Lower lobe of right lung (tissue), 2 donors: ENCODE results near the gene PCF11. TPM values are rescaled to one million over a fixed set of nuclear protein-coding genes. Genes with fewer than 3 reads are reported as not detected.

ENCODE experiments used
- ATAC-seq, 2 donors: fragments of 200-7000 bp; cut with Tn5 transposase; one replicate each; pipeline ENCODE4 v1.9.1; 2020 to 2022; ENCODE audit warnings: mild to moderate bottlenecking in 2 of 2, moderate library complexity in 2 of 2
- DNase-seq: peaks from one replicate; pipeline ENCODE4 v3.0.0-alpha.2; 2020
- H3K27ac ChIP-seq: fragments of 200-600 bp; one replicate; pipeline ENCODE4 v1.8.0; 2022
- H3K27me3 ChIP-seq: fragments of 200-600 bp; one replicate; pipeline ENCODE4 v1.8.0; 2022; ENCODE audit warnings: low read depth
- H3K36me3 ChIP-seq: fragments of 200-600 bp; one replicate; pipeline ENCODE4 v1.8.0; 2022; ENCODE audit warnings: mild to moderate bottlenecking
- H3K4me1 ChIP-seq: fragments of 200-600 bp; one replicate; pipeline ENCODE4 v1.8.0; 2022
- H3K4me3 ChIP-seq: fragments of 200-600 bp; one replicate; pipeline ENCODE4 v1.8.0; 2022; ENCODE audit warnings: mild to moderate bottlenecking
- H3K9me3 ChIP-seq: fragments of 200-600 bp; one replicate; pipeline ENCODE4 v1.8.0; 2022
- CTCF ChIP-seq: fragments of 200-600 bp; IDR thresholded peaks from one replicate; pipeline ENCODE4 v1.8.0; 2022; ENCODE audit warnings: antibody characterized with exemption, mild to moderate bottlenecking
- intact Hi-C: fragments of 100-400 bp; cut with DNase I; formaldehyde crosslinking; loops from one replicate; pipeline ENCODE4 v1.11.0; 2022
- total RNA-seq: library from RNA; stranded (reverse); fragmentation: NEBNext Ultra II Directional; extraction: Animal tissue kit (Norgen Biotek cat#: 25700); gene quantifications from one replicate; pipeline ENCODE4 v1.2.1, GENCODE V29; 2021
- donor health status: DM: no; HTN: yes; CAD: no; lungs with severe emphysema.

PCF11 gene
- total RNA-seq, 1 donor from 2014 or later = 58.6 TPM

- ATAC-seq = no peak
- H3K27ac ChIP-seq = no peak overlapping the region
- H3K9me3 ChIP-seq = no peaks in the 10 kb centered on the region
- no peaks in the 10 kb centered on the region for H3K4me1 ChIP-seq
- H3K36me3 ChIP-seq = no peaks in the 10 kb centered on the region
- no peak overlapping the region for H3K4me3 ChIP-seq
- no peaks in the 10 kb centered on the region for H3K27me3 ChIP-seq
- TF ChIP-seq CTCF = no peak
- no peak for DNase-seq
- intact Hi-C loops = no loop called here
These were observed 66.5 kb downstream of the PCF11 start for GRCh38 chr11:83223457-83223856.

GRCh38 chr11:83235825-83236224 is 78.9 kb downstream of the PCF11 start:
- DNase-seq (no peak), ATAC-seq (no peak)
- no peak for TF ChIP-seq CTCF
- Histone ChIP-seq H3K4me1 (no peaks in the 10 kb centered on the region), H3K4me3 (no peak overlapping the region), H3K27ac (no peak overlapping the region), H3K9me3 (no peaks in the 10 kb centered on the region), H3K27me3 (no peaks in the 10 kb centered on the region), H3K36me3 (no peaks in the 10 kb centered on the region)
- intact Hi-C loops = no loop called here

Other genes with a start within 250 kb of the PCF11 start
- gene RAB30, start 85.2 kb upstream of the PCF11 start, total RNA-seq = 15.5 TPM
- 15.9 TPM for gene ANKRD42, start 36.6 kb downstream of the PCF11 start, total RNA-seq
- gene CCDC90B, start 129.2 kb downstream of the PCF11 start, total RNA-seq = 30.0 TPM